GM18502 (cell line): ENCODE measurements around the gene ADGRE2.
"Not testable (repeated sequence)": the region's sequence is repeated elsewhere in the genome, so short reads cannot be mapped to it uniquely, and the experiment has no call there.

Source experiments
- ATAC-seq: cut with Tn5 transposase; IDR thresholded peaks from one replicate; pipeline ENCODE4 v1.9.1; 2021; ENCODE audit warnings: mild to moderate bottlenecking; ENCODE audit not compliant: unreplicated experiment, poor library complexity

ADGRE2 gene

DNA sequence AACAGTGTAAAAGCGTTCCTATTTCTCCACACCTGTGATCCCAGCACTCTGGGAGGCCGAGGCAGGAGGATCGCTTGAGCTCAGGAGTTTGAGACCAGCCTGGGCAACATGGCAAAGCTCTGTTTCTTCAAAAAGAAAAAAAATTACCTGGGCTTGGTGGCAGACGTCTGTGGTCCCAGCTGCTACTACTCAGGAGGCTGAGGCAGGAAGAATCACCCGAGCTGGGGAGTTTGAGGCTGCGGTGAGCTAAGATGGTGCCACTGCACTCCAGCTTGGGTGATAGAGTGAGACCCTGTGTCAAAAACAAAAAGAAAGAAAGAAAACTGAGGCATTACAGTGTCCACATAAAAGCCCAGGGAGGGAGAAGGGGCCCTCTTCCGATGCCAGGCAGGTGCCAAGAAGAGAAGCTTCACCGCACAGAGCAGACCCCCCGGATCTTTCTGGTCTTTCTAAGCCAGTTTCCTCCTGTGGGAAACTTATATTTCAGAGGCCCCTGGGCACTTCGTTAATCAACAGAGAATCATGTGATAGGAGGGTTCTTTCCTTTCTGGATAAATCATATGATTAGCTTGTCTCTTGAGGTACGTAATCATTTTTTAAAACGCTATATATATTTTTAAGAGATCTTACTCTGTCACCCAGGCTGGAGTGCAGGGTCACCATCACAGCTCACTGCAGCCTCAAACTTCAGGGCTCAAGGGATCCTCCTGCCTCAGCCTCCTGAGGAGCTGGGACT is at the start of gene ADGRE2:
Gene ADGRE2 (minus strand): TSS at position 451 of the 736 bp plus-strand sequence. CDS start 1,804 bp downstream, outside the sequence.
- not testable (repeated sequence) for ATAC-seq

DNA sequence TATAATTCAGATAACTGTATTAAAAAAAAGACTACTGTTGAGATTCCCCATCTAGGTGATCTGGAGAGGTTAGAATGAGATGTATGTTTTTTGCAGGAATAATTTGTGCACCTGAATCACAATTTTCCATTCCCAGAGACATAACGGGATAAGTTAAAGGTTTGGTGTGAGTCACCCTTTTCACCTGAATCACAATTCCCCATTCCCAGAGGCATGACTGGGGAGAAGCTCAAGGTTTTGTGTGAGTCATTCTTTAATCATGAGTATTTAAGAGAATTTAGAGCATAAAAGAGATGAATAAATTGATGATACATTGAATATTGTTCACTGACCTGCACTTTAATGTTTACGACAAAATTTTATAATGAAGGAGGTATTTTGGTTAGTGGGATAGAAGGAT is 47.6 kb upstream of the ADGRE2 start:
- no peak for ATAC-seq

DNA sequence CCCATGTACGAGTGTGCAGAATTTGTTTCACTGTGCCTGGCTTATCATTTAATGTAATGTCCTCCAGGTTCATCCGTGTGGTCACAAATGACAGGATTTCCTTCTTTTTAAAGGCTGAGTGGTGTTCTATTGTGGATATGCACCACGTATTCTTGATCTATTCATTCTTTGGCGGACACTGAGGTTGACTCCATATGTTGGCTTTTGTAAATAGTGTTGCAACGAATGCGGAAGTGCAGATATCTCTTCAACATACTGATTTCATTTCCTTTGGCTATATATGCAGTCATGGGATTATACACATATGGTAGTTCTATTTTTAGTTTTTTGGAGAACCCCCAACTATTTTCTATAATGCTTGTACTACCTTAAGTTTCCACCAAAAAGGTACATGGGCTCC is 43.6 kb upstream of the ADGRE2 start:
- ATAC-seq = no peak

DNA sequence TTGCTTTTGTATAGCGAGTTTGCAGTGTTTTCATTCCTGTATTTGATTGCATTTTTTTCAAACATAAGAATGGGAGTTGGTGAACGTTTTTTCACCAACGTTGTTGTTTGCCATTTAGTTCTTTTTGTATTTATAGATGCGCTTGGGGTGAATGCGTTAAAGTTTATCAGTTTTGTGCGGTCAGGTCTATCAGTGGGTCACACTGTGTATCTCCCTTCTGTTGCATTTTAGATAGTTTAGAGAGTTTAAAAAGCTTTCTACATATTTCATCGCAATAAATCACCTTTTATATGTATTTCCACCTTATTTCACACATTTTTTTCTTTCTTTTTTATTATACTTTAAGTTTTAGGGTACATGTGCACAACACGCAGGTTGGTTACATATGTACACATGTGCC is 40.2 kb upstream of the ADGRE2 start:
- no peak for ATAC-seq

DNA sequence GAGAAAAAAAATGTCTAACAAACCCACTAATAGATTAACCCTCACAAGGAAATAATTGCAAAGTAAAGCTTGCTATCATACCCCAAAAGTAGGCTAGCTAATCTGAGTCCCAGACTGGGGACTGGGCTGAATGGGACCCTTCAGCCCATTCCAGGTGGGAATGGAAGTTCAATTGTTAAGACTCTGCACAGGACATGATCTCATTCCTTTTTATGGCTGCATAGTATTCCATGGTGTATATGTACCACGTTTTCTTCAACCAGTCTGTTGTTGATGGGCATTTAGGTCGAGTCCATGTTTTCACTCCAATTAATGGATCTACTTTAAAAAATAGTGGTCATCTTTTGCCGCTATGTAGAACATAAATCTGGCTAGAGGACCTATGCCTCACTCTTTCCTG is 38.7 kb upstream of the ADGRE2 start:
- no peak for ATAC-seq

DNA sequence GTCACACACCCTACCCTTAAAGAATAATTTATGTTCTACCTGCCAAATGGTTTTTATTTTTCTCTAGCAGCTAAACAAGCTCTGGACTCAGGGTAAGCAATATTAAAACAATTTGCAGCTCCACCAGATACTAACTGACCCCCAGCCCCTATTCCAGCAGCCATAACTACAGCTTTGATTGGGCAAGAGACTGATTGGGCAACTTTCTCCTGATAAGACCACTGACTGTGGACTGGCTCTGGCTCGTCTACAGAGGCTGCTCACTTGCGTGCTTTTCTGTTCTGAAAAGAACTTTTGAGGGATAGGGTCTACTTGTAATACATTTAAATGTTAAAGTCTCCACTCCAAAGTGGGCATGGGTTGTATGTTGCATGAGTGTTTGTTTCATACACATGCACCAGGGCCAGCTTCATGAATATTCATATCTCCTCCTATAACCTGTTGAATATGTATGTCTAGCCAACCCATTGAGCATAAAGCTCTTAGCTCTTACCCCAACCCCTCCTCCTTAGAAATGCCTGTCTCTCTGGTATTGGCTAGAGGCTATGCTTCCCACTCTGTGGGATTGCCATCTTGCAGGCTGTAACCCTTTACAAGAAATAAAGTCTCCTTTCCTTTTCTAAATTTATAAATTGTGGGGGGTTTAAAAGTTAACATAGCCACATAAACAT is 36.8 kb upstream of the ADGRE2 start:
- ATAC-seq = no peak

DNA sequence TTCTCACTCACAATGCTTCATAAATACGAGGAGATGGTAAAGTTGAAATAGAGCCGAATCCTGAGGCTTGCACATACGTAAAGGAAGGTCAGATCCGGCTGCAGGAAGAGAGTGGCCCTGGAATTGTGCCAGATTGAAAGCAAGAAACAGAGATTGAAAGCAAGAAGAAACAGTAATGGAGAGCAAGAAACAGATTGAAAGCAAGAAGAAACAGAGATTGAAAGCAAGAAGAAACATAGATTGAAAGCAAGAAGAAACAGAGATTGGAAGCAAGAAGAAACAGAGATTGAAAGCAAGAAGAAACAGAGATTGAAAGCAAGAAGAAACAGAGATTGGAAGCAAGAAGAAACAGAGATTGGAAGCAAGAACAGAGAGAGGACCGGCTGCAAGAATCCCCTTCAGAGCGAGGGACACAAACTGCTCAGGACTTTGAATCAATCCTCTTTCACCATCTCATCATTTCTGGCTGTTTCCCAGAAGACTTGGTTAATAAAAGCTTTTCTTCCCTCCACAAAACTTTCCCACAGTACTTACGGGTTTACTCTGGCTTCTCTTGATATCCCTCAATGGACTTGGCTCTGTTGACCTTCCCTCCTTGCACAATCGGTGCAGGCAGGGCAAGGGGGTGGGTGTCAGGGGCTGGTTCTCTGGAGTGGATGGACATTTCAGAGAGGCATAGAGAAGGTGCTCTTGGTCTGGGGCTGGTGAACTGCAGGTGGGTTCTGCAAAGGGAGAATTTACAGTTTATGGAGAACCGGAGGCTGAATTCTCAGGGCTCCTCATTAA is 31.1 kb upstream of the ADGRE2 start:
- ATAC-seq = no peak

DNA sequence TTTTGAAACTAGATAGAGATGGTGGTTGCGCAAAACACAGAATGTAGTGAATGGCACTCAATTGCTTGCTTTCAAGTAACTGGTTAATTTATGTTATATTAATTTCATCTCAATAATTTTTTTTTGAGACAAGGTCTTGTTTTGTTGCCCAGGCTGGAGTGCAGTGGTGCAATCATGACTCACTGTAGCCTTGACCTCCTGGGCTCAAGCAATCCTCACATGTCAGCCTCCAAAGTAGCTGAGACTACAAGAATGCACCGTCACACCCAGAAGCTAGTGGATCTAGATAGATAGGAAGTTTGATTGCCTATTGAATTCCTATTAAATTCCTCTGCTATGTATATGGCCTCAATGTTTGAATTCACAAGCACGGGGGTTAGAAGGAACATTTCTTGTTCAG is 26.4 kb upstream of the ADGRE2 start:
- ATAC-seq = no peak

DNA sequence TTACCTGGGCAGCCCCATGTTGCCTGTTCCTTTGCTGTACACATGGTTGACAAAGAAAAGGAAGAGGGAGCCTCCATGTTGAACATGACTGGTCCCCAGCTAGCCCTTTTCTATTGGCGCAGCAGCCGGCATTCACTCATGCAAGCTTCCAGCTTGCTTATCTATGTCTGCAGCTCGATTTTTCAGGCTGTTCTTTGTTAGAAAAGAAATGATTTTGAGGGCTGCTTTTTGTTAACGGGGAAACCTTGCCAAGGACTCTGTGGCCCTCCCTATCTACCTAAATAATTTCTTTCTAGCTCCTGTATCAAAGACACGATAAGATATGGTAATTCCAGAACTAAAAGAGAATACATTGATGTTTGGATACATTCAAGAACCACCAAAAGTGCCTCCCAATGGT is 20.4 kb upstream of the ADGRE2 start:
- ATAC-seq = no peak

DNA sequence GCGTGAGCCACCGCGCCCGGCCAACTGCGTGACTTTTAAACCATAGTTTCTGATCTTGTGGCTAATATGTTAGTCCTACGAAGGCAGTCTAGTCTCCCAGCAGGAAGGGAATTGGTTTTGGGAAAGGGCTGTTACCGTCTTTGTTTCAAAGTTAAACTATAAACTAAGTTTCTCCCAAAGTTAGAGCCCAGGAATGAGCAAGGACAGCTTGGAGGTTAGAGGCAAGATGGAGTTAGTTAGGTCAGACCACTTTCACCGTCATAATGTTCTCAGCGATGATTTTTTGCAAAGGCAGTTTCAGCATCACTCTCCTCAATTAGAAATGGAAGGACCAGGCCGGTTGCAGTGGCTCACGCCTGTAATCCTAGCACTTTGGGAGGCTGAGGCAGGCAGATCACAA is 17.7 kb upstream of the ADGRE2 start:
- ATAC-seq = no peak

DNA sequence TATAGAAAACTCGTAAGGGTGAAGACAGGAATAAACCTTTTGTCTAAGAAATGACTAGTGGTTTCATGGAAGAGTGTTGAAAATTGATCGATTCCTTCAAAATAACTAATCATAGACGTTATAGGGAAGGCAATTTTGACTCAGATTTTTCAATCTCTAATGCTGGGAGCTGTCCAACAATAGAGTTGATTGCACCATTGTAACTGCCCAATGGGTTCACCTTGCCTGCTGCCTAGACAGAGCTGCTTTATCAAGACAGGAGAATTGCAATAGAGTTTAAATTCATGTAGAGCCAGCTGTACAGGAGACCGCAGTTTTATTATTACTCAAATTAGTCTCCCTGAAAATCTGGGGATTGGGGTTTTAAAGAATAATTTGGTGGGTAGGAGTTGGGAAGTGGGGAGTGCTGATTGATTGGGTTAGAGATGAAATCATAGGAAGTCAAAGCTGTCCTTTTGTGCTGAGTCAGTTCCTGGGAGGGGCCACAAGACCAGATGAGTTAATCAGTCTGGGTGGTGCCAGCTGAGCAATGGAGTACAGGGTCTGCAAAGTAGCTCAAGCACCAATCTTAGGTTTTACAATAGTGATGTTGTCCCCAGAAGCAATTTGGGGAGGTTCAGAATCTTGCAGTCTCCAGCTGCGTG is 16.8 kb upstream of the ADGRE2 start:
- no peak for ATAC-seq

DNA sequence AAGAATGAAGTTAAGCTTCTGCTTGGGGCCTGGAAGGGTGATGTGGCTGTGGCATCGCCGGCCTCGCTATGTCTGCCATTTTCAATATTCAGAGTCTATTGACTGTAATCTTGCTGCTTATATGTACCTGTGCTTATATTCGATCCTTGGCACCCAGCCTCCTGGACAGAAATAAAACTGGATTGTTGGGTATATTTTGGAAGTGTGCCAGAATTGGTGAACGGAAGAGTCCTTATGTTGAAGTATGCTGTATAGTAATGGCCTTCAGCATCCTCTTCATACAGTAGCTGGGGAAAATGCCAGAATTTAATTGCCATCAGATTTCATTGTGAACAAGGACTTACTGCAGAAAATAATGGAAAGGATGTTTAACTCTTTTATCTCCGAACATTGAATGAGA is 13.9 kb upstream of the ADGRE2 start:
- not testable (repeated sequence) for ATAC-seq

DNA sequence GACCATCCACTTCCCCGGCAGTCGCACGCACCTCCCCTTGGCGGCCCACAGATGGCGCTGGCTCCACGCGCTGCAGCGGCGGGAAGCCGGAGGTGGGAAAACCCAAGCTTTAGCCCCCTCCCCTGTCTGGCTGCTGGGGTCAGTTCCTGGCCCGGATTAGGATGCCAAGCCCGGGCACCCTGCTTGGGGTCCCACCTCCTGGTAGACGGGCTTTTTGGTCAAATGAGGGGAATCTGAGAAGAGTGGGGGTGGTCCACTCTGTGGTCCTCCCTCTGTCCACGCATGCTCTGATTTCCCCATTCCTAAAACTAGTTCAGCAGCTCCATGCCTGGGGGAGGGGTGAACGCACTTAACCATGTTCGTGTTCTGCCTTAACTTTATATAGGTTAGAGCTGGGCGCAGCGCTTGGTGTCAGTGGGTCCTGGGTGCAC is 8.1 kb upstream of the ADGRE2 start:
- no peak for ATAC-seq

DNA sequence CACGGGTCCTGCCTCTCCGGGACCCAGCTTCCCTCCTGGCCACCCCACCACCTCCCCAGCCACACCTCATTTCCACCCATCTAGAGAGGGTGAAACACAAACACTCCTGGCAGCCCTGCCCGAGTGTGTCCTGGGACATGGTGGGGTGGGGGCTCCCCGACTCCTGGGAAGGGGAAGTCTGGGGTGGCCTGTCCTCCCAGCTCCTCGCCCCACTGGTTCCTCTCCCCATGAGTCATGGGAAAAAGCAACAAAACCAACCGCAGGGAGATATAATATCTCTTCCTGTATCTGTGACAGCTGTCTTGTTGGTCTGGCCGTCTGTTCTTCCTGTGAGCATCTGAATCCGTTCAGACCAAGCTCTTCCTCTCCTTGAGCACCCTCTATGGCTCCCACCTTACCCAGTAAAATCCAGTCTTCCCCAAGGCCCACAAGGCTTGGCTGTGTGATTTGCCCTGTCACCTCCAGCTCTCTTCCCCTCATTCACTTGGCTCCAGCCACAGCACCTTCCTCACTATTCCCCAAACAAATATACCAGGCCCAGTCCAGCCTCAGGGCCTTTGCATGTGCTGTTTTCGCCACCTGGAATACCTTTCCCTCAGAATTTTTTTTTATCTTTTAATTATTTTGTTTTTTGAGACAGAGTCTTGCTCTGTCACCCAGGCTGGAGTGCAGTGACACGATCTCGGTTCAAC is 6.9 kb upstream of the ADGRE2 start:
- not testable (repeated sequence) for ATAC-seq

DNA sequence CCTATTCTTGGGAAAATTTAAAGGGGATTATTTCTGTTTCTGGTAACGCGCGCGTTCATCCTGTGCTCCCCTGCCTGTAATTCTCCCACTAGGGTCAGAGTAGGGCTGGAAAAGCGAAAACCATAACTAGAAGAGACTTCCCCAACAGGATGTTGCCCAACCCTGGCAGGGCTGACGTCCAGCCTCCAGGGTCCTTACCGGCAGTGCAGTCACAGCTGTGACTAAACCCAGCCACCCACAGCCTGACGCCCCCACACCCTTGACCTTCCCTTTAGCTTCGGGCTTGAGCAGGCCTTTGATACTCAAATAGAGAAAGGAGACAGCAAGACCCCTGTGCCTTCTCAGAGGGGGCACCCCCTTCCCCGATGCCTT is 6.4 kb upstream of the ADGRE2 start:
- not testable (repeated sequence) for ATAC-seq

DNA sequence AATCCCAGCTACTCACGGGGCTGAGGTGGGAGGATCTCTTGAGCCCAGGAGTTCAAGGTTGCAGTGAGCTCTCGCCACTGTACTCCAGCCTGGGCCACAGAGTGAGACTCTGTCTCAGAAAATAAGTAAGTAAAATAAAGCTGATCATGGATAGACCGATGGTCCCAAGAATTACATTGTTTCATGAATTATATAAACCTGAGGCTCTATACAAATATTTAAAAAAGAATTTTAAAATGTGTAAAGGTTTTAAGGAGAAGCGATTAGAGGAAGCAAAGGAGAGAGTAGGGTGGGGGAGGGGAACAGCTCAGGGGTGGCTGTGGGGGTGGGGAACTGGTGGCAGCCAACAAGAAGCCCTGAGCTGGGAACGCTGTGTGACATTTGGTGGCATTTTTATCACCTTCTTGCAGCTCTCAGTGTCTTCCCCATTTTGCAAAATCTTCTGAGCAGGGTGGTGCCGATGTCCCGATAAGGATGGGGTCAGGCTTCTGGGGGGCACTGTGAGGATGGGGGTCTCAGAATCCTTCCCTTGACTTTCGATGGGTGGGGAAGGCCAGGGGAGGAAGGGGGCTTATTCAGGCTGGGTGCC is 5.1 kb upstream of the ADGRE2 start:
- not testable (repeated sequence) for ATAC-seq

DNA sequence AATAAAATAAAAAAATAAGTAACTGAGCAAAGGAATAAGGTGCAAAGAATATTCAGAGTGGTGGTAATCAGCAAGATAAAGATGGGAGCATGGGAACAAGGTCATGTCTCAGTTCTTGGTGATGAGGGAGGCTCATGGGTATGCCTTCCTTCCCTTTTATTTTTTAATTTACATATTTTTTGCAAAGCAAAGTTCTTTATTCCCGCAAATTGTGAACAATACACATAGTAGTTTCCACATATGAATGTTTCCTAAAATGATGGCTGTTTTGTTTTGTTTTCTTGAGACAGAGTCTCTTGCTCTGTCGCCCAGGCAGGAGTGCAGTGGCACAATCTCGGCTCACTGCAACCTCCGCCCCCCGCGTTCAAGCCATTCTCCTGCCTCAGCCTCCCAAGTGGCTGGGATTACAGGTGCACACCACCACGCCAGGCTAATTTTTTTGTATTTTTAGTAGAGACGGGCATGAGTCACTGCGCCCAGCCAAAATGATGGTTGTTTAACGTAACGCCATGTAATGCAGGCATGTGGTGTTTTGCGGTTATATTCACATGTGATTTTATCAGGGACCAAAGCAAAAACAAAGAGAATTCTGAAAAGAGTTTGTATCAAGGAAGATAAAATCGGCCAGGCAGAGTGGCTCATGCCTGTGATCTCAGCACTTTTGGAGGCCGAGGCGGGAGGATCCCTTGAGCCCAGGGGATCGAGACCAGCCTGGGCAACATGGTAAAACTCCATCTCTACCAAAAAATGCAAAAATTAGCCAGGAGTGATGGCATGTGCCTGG is 4.5 kb upstream of the ADGRE2 start:
- no peak for ATAC-seq

DNA sequence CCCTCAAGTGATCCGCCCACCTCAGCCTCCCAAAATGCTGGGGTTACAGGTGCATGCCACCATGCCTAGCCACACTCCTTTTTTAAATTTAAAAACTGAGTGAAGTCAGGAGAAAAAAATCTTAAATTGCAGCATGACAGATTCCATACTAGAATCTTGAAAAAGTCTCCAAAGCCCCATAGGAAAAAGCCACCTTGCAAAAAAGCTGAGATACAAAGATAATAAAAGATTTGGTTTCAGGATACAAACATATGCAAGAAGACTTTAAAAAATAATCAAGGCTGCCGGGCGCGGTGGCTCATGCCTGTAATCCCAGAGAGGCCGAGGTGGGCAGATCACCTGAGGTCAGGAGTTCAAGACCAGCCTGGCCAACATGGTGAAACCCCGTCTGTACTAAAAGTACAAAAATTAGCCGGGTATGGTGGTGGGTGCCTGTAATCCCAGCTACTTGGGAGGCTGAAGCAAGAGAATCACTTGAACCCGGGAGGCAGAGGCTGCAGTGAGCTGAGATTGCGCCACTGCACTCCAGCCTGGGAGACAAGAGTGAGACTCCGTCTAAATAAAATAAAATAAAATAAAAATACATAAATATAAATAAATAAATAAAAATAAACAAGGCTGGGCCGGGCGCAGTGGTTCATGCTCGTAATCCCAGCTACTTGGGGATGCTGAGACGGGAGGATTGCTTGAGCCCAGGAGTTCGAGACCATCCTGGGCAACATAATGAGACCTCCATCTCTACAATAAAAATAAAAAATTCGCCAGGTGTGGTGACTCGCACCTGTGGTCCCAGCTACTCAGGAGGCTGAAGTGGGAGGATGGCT is 3.6 kb upstream of the ADGRE2 start:
- ATAC-seq = not testable (repeated sequence)
